HG02840 (cell line): ENCODE results near the gene FSTL4.

Source experiments
- ATAC-seq: cut with Tn5 transposase; IDR thresholded peaks from one replicate; pipeline ENCODE4 v1.9.1; 2021; ENCODE audit warnings: mild to moderate bottlenecking, moderate library complexity, moderate number of reproducible peaks; ENCODE audit not compliant: unreplicated experiment, low FRiP score

FSTL4 gene

GRCh38 chr5:133434336-133434735 lies 178.0 kb downstream of the FSTL4 start:
- ATAC-seq = no peak

DNA sequence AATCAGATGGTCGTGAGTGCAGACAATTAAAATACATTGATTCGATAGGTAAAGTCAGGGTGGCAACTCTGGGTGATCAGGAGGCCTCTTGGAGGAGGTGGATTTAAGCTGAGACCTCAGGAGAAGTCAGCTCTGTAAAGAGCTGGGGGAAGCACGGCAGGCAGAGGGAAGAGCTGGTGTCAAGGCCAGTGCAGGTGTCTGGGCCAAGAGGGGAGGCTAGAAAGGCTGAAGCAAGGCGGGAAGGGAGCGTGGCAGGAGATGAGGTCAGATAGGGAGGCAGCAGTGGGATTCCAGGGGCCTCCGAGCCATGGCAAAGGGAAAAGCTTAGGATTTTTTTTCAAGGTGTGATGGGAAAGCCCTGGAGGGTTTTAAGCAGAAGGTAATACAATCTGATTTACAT lies 178.7 kb downstream of the FSTL4 start:
- ATAC-seq = no peak

- no peak for ATAC-seq
Measured at GRCh38 chr5:133432956-133433532, 179.3 kb downstream of the FSTL4 start.

DNA sequence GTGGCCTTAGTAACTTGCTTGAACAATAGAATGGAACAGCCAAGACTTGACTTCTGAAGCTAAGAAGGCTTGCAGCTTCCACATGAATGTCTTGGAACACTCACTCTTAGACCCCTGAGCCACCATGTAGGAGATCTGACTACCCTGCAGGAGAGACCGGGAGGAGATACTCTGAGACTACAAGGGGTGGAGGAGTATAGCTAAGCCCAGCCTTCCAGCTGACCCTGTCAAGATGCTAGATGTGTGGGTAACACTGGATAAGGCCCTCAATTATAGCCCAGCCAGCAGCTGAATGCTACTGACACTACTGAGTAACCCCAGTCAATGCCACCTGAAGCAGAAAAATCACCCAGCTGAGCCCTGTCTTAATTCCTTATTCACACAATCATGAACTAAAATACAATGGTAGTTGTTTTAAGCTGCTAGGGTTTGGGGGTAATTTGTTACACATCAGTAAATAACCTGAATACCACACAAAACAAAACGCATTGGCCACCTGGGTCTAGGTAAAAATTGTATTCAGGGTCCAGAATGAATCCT lies 180.9 kb downstream of the FSTL4 start:
- ATAC-seq = no peak

DNA sequence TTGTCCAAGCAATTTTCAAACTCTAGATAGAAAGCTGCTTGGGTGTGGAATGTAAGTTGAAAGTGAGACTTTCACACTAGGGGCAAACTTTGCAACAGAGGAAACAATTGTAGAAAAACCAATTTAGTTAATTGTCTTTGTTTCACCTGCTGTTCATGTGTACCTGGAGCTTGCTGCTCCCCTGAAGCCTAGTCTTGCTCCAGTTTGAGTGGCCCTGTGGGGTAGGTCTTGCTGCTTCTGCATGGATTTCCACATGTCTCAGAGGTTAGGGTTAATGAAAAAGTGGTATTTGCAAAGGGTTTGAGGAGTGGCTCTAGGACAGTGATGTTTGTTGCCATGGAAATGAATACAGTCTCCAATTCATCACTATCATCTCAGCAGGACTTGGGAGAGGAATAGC lies 182.2 kb downstream of the FSTL4 start:
- ATAC-seq = no peak

DNA sequence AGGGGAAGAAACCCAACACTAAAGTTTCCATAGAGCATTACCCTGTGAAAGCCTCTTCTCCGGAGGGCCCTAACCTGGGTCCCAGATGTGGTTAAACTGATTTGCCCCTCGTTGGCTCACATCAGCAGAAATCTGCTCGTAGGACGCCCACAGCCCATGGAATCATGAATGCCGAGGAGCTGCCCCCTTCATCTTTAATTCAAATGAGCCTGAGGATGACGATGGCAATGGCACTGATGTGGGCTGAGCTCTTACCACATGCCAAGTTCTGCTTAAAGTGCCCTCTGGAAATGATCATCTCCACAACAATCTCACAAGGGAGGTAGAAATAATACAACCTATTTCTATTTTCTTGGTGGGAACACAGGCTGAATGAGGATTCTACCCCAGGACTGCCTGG lies 183.3 kb downstream of the FSTL4 start:
- ATAC-seq = no peak

DNA sequence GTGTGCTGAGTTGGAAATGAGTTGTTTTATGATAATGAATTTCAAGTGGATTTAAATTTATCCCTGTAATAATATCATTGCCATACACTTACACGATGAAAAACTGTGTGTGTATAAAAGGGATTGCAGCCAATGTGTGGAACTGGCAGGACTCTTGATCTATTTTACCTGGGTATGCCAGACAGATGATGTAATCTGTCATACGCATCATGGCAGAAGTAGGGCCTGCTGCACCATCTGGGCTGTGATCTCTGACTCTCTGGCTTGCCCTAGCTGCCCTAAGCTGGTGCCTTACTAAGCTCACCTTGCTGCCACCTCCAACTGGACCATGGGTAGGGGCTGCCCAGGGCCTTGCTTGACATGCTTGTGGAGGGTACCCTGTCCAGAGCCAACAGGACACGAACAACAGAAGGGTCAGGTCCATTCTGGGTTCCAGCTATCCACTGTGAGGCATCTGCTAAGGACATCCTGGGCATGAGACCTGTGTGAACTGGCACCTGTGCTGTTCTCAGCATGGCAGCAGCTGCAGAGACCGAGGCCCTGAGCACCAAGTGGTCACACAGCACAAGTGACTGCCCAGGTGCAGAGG lies 184.2 kb downstream of the FSTL4 start:
- no peak for ATAC-seq

DNA sequence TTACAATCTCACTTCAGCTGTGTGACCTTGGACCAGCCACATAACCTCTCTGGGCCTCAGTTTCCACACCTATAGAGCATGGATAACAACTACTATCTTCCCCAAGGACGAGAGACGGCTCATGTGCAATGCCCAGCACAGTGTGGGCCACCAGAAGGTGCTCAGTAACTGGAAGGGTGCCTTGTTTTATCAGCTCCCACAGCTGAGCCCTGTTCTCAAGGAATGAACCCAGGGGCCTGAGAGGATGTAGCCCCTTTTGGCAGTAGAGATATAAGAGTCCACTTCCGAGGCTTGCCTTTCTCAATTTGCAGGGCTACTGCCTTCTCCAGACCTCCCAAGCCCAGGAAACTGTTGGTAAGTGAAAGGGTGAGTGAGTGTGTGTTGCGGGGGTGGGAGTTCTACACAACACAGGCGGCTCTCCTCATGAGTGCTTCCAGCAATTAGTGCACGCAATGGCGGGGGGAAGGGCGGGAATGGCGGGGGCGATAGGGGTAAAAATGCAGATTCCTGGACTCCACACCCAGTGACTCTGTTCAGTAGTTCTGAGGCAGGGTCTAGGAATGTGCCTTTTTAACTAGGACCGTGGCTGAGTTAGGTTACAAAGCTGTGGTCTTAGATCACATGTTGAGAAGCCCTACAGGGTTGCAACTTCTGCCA lies 185.1 kb downstream of the FSTL4 start:
- ATAC-seq = no peak

DNA sequence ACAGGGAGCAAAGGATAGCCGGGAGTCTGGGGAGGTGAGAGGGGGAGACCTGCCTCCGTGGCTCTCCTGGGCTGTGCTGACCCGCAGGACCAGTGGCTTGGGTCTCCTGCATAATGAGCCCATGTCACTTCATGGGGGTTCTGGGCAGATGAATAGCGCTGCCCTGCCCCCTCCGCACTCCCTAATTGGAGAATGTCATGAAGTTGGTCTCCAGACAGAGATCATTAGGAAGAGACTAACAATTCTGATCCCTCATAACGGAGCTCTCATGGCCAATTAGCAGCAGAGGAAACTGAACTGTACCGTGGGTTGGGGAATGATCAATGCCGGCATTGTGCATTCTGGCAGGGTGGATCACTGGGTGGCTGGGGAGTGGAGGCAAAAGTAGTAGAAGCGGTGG lies 186.1 kb downstream of the FSTL4 start:
- ATAC-seq = no peak

GRCh38 chr5:133425764-133426163 lies 186.6 kb downstream of the FSTL4 start:
- ATAC-seq = no peak

- no peak for ATAC-seq
Measured at GRCh38 chr5:133425222-133425621, 187.1 kb downstream of the FSTL4 start.

DNA sequence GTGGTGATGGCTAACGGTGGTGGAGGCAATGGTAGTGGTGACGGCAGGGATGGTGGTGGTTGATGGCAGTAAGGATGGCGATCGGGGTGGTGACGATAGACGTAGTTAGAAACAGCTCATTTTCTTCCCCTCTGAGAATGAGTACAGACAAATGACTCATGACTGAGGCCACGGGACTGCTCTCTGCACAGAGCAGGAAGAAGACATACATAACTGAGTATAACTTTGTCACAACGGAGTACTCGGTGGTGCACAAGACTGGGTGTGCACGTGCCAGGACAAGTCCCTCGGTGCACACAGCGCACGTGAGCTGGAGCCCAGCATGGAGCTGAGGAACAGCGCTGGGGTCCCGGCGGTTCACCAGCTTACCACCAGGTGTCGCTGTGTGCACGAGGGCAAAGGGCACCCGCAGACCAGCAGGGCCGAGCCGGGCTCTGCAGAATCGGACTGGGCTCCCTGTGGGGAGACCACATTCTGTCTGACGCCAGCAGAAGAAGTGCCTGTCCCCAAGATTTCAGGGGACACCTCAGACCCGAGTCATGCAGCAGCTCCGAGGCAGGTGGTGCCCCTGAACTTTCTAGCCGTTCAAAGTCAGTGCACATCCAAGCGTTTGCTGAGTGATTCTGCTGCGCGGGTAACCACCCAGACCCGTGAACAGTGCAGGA lies 188.6 kb downstream of the FSTL4 start:
- ATAC-seq = no peak

- no peak for ATAC-seq
Measured at GRCh38 chr5:133423011-133423617, 189.2 kb downstream of the FSTL4 start.

GRCh38 chr5:133421806-133422205 lies 190.5 kb downstream of the FSTL4 start:
- ATAC-seq = no peak

DNA sequence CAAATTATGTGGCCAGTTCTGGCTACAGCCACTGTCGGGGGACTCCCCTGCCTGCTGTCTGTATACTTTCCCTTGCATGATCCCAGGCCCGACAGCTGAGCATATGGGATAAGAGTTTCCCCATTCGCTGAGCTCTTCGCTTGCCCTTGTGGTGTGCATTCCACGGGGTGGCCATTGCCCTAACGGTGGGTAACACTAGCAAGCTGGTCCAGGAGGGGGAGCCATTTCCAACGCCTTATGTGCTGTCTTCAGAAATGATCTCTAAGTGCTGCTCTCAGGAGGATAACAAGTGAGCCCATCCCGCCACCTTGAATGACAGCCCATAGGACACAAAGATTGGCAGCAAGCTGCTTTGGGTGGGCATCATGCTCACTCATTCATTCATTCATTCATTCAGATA lies 190.9 kb downstream of the FSTL4 start:
- ATAC-seq = no peak

DNA sequence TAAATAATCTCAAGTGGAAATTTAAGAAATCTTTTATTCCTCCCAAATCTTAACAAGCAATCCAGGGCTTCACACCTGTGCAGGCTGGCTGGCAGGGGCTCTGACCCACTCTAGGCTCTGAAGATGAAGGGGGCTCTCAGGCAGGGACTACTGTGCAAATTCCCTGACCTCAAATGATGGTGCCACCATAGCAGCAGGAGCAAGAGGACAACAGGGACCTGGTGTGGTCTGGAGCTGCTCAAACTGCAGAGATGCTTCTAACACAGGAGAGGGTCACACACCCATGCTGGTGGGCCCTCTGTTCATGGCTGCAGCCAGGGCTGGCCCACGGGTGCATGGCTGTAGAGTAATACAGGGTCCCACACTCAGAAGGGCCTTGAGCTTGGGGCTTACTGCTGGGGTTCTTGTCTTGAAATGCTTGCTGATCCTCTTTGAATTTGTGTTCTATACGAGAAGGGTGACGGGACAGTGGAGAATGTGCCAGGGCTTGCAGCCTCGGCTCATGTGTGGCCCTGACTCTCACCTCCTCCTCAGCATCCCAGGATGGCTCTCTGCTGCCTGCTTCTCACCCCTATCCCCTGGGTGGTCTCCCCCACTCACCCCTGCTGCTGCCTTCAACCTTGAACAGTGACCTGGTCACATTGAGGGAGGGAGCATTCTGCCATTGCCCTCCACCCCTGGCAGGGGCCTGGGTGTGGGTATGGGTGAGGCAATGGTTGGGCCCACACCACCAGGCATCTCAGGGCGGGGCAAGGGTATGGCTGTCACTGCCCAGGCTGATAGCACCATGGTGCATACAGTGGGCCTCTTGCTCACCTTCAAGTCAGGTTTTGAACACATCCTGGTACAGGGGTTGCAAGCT lies 191.7 kb downstream of the FSTL4 start:
- no peak for ATAC-seq

DNA sequence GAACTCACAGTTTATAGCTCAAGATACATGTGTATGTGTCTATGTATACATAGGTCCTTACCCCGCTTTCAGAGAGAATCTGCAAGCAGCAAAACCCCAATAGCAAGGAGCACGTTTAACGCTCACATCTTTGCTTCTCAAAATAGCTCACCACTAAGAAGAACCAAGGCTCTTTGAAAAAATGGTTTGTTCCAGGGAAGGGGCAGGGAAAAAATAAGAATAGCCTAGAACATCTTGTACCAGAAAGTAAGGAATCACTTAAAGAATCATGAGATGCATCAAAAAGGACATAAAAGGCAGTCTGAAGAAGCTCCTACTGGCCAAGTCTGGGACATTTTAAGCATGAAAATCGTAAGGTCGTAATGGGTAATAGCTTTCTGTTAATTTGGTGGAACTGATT lies 196.4 kb downstream of the FSTL4 start:
- no peak for ATAC-seq

DNA sequence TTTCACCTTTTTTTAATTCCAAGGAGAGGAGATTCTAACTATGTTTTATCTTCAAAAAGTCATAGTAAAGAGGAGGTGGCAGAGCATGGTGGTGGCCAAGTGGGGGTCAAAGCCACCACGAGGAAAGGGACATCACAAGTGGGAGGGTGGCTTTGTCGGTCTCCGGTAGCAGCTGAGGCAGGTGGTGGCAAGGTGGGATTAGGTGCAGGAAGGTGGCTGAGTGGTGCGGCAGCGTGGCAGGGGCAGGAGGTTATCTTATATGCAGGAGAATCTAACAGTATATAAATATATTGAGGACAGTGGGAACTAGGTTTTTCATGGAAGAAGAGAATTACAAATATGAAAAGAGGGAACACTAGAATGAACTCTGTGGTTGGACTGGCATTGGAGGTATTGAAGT lies 196.8 kb downstream of the FSTL4 start:
- ATAC-seq = no peak

- ATAC-seq = no peak
Measured at GRCh38 chr5:133412661-133413060, 199.7 kb downstream of the FSTL4 start.

GRCh38 chr5:133410335-133410828 lies 202.0 kb downstream of the FSTL4 start:
- ATAC-seq = no peak
